HG02840 (cell line): ENCODE measurements around the gene LRRC51.
"Not testable (repeated sequence)": the region's sequence is repeated elsewhere in the genome, so short reads cannot be mapped to it uniquely, and the experiment has no call there.

Source experiments
- ATAC-seq: cut with Tn5 transposase; IDR thresholded peaks from one replicate; pipeline ENCODE4 v1.9.1; 2021; ENCODE audit warnings: mild to moderate bottlenecking, moderate library complexity, moderate number of reproducible peaks; ENCODE audit not compliant: unreplicated experiment, low FRiP score

The LRRC51 gene

DNA sequence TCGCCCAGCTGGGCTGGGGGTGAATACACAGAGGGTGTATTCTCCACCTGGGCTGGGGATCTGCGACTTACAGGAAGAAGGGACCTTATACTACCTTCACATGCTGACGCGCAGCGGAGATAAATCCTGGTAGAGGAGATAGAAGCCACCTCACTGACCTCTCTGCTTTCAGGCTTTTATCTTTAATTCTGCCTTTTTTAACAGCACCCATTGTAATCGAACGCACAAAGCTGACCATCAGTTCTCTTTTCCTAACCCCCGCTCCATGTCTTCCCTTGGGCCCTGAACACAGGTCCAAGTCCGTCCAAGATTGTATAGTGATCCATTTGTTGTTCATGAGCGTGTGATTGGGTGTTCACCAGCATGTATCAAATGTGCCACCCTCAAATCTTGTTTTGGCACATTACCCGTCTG lies 23.1 kb downstream of the LRRC51 start:
- ATAC-seq, result no peak

DNA sequence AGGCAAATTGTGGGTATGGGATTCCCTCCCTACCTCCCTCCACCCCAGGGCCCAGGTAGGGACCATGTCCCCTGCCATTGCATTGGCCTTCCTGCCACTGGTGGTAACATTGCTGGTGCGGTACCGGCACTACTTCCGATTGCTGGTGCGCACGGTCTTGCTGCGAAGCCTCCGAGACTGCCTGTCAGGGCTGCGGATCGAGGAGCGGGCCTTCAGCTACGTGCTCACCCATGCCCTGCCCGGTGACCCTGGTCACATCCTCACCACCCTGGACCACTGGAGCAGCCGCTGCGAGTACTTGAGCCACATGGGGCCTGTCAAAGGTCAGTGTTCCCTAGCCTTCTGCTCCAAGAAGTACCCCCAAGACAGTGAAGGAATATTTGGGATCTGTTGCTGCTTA lies 25.2 kb downstream of the LRRC51 start, which contains the start of gene TOMT:
TOMT (plus strand) TSS at position 37 of the 400 bp plus-strand sequence; CDS start at position 65, 28 bp downstream.
- no peak for ATAC-seq

DNA sequence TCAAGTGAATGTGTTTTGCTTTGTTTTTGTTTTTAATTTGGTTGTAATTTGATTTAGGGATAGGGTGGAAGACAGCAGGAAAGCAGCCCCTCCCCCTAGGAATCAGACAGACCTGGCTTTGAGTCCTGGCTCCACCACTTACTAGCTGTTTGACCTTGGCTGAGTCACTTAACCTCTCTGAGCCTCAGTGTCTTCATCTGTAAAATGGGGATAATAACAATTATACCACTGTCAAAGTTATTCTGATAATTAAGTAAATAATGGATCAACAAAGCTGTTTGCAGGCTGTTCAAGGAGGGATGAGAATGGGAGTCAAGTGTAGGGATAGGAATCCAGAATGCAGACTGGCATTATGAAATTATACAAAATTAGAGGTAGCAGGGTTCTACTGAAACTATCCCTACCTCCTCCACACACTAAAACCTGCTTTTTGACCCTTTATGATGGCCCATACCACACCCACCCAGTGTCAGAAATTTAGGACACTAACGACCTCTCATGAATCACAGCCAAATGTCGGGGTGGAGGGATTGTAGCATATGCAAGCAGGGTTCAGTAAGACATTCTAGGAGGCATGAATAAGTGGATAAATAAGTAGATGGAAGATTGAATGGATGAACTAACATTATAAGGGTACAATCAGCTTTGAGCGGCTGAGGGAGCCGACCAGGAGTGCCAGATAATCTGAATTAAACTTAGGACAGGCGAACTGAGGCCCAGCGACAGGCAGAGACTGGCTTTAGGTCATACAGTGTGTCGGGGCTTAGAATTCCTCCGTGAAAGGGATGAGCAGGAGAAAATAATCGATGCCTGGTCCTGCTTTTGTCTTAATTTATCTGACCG lies 30.9 kb downstream of the LRRC51 start:
- peak; percentile 5 for ATAC-seq

DNA sequence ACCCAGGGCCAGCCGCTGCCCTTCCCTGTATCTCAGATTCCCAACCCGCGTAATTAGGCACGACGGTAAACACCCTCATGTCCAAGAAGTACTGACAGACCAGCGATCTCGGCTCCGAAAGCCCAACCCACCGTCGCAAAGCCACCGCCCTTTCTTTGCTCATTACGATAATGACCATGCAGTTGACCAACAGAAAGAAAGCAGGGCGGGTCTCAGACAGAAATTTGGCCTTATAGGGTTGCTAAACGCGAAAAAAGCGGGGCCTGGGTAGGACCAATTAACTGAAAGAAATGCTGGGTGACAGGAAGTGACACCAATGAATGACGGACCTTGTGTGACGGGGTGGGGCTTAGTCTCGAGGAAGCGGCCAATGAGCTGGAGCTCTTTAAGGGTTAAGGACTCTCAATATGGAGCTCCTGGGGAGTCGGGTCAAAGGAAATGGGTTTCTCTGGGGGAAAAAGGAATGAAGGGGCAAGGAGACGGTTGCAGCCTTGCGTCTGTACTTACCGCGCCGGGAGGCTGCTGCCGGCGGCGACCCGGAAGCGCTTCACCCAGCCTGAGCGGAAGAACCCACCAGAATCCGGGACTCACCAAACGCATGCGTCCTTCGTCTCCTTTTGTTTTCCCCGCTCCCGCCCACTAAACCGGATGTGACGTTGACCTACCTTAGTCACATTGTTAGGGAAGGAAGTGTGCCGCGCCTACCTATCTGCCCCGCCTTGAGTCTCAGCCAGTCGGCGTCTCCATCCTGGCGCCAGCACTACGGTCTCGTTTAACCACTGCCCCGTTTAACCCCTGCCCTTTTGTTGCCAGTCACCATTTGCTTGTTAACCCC lies 31.7 kb downstream of the LRRC51 start, which contains the start of gene ANAPC15:
ANAPC15 (minus strand) TSS at position 553 of the 835 bp plus-strand sequence. CDS start 1,419 bp downstream, outside the sequence.
- ATAC-seq, result peak; percentile 87

DNA sequence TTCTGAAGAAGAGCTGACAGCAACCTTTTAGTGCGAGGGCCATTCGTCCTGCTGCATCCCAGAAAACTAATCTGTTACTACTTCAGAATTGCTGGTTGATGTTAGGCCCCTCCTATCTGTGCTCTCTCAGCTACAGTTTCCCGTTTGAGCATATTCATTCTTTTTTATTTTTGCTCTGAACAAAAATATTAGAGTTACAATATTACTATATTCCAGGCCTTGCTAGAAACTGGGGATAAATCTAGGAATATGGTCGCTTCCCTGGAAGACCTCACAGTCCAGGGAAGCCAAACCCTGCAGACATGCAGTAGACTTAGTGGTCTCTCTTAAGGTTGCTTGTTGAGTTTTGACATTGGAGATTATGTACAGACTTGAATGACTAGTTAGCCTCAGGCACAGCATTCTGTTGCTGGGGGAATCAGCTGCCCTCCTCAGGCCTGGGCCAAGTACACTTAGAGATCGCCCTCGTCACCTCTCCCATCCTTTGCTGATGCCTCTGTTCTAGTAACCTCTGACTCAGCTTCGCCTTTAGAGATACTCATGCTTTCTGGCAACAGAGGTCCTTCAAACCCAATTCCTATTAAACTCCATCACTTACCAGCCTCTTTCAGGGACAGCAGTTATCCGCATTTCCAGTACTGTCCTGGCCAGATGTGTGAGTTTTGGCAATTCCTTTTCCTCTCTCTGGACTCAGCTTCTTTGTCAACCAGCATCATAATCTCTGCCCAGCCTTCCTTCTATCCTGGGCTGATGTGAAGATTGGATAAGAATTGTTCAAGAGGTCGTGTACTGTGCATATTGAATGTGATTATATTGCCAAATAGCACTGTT lies 32.5 kb downstream of the LRRC51 start:
- ATAC-seq, result no peak

DNA sequence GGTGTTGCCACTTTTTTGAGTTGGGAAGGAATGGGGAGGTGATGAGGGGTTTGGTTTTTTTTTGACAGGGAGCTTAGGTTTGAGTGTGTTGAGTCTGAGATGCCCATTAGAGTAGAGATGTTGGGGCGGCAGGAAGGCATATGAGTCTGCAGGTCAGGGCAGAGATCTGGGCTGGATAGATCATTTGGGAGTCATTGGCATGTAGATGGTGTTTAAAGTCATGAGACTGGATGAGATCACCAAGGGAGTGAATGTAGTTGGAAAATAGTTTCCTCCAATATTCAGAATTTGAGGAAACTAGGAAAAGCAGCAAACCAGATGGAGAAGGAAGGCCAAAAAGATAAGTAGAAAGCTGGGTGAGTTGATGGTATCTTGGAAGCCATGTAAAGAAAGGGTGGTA lies 33.9 kb downstream of the LRRC51 start:
- no peak for ATAC-seq

GRCh38 chr11:72116019-72116755 lies 35.5 kb downstream of the LRRC51 start:
- no peak for ATAC-seq

- no peak for ATAC-seq
Observed at GRCh38 chr11:72119198-72119597, 38.5 kb downstream of the LRRC51 start.

DNA sequence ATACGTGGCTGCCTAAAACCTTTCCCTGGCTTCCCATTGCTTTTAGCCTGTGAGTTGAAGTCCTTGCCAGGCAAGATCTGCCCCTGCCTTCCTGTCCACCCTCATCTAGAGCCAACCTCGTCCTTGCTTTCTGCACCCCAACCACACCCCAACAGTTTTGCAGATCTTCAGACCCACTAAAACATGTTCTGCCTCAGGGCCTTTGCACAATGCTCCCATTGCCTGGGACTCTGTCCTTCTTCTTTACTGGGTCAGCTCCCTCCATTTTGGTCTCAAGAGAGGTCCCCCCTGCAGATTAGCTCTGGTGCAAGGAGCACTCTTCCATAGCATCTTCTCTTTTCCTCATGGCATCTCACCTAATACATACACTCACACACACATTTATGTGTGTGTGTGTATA lies 40.3 kb downstream of the LRRC51 start:
- no peak for ATAC-seq

- no peak for ATAC-seq
Observed at GRCh38 chr11:72122607-72123006, 42.0 kb downstream of the LRRC51 start.

DNA sequence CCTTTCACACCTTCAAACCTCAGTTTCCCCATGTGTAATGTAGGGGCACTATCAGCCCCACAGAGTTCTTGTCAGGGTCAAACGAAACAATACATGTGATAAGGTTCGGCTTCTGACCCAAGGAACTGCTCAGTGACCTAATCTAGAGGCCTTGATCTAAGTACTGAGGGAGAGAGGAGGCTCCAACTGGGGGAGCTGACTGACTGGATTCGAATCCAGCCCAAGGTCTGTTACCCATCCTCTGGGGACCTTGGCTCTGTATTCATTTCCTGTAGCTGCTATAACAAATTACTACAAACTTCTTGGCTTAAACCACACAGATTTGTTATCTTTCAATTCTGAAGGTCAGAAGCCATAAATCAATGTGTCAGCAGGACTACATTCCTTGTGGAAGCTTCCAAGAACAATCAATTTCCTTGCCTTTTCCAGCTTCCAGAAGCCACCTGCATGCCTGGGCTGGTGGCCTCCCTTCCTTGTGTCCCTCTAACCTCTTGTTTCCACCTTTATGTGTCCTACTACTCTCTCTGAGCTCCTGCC lies 42.5 kb downstream of the LRRC51 start:
- ATAC-seq, result no peak

DNA sequence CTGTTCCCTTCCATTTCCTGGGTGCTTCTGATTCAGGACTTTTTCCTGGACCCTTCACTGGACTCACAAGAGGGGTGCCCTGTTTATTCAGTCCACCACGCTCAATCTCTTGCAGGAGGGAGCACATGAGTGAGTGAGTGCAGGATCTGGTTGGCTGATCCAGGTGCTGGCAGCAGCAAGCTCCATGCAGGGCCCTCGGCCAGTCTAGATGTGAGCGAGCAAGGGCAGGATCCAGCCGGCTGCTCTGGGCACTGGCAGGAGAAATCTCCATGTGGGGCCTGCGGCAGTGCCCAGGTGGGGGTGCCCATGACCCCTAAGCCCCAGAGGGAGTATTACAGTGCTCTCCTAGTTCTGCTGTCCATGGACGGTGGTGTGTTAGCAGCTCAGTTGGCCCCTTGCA lies 43.4 kb downstream of the LRRC51 start:
- no peak for ATAC-seq

- ATAC-seq, result no peak
Observed at GRCh38 chr11:72125956-72126355, 45.3 kb downstream of the LRRC51 start.

DNA sequence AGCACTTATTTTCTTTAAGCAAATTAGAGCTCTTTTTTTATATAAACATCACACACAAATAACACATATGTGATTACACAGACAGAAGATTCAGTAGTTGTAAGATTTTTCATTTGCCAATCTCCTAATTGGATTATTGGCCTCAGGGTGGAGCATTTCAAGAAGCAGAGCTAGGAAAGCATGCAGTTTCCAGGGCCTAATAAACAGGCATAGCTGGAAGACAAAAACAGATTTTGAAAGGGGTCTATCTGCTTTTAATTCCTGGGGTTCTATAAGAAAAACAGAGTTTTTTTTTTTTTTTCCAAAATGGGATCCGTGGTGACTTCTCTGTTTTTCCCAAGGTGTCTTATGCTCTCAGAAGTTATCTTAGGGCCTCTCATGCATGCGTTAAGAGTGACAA lies 47.3 kb downstream of the LRRC51 start:
- no peak for ATAC-seq

- no peak for ATAC-seq
Observed at GRCh38 chr11:72129381-72129780, 48.7 kb downstream of the LRRC51 start.

GRCh38 chr11:72132646-72133045 lies 52.0 kb downstream of the LRRC51 start:
- ATAC-seq, result no peak

DNA sequence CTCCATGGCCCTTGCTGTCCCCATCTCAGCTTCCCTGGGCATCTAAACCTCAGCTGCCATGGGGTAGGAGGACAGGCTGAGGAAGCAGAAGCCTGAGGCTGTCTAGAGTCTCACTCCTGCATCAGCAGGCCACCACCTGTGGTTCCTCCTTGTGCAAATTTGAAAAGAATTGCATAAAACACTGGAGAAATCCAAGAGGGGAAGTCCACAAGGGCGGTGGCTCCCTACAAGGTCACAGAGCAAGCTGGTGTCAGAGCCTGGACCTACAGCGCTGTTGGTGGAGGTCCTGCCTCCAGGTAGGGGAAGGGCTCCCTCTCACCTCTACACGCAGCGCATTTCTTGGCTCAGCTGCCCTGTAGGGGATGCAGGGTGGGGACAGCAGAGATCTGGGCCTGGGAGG lies 54.8 kb downstream of the LRRC51 start, which contains the start of gene FOLR3:
FOLR3 (plus strand) TSS at position 253 of the 400 bp plus-strand sequence. CDS start 228 bp downstream, outside the sequence.
- not testable (repeated sequence) for ATAC-seq

DNA sequence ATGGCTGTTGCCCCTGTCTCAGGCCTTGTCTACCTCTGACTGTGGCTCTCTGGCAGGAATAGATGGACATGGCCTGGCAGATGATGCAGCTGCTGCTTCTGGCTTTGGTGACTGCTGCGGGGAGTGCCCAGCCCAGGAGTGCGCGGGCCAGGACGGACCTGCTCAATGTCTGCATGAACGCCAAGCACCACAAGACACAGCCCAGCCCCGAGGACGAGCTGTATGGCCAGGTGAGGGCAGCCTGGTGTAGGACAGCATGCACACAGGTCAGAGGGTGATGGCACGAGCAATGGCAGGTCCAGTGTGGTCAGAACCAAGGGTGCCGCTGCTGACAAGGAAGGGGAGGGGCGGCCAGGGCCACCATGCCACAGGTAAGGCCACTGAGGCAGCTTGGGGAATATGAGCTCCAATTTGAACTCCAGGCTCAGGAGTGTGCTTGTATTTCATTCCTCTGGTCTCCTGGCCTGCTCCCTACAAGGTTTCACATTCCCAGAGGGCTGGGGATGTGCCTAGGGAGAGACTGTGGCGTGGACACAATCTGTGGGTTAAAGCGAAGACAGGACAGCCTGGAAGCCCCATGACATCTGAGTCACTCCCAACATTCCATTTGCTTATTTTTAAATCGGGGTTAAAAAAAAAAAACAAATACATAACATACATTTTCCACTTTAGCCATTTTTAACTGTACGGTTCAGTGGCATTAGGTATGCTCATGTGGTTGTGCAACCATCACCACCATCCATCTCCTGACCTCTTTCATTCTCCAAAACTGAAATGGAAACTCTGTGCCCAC lies 55.4 kb downstream of the LRRC51 start:
- ATAC-seq, result no peak
